Tibial nerve (tissue), 4 donors: ENCODE results near the gene MYRIP. TPM values are rescaled to one million over a fixed set of nuclear protein-coding genes. Genes with fewer than 3 reads are reported as not detected.

Source experiments
- DNase-seq, 2 donors: peaks; one replicate each; pipeline ENCODE4 v3.0.0-alpha.2; 2019; ENCODE audit warnings: low spot score in 2 of 2
- H3K27ac ChIP-seq, 4 donors: fragments of 200-600 bp; sonication (generic) in 3 of 4; one replicate each; pipeline ENCODE4 v1.5.1; 2017 to 2019; ENCODE audit warnings: mild to moderate bottlenecking in 1 of 4
- H3K27me3 ChIP-seq, 2 donors: fragments of 200-600 bp; sonication (generic) in 1 of 2; one replicate each; pipeline versions ENCODE4 v1.5.1 to v1.6.0; 2017 to 2019
- H3K36me3 ChIP-seq, 3 donors: fragments of 200-600 bp; sonication (generic); one replicate each; pipeline ENCODE4 v1.5.1; 2018 to 2019
- H3K4me1 ChIP-seq, 4 donors: fragments of 200-600 bp; sonication (generic) in 3 of 4; one replicate each; pipeline ENCODE4 v1.5.1; 2017 to 2019
- H3K4me3 ChIP-seq, 4 donors: fragments of 200-600 bp; sonication (generic) in 3 of 4; one replicate each; pipeline ENCODE4 v1.5.1; 2017 to 2019; ENCODE audit warnings: mild to moderate bottlenecking in 1 of 4, moderate library complexity in 1 of 4
- H3K9me3 ChIP-seq, 4 donors: fragments of 200-600 bp; sonication (generic) in 3 of 4; one replicate each; pipeline ENCODE4 v1.5.1; 2017 to 2019
- EP300 ChIP-seq, 2 donors: sonication (generic); formaldehyde crosslinking; IDR thresholded peaks; one replicate each; pipeline ENCODE4 v1.6.1; 2017; ENCODE audit warnings: antibody characterized with exemption in 2 of 2, mild to moderate bottlenecking in 1 of 2
- POLR2A ChIP-seq, 2 donors: fragments of 450-650 bp; IDR thresholded peaks; one replicate each; pipeline ENCODE4 v1.6.1; 2017; ENCODE audit warnings: antibody characterized with exemption in 2 of 2, mild to moderate bottlenecking in 2 of 2, moderate library complexity in 2 of 2
- WGBS, 2 donors: methylation state at CpG; one replicate each; pipeline ENCODE4 v1.1.5; 2018; 5-methylcytosine and 5-hydroxymethylcytosine counted together
- total RNA-seq, 4 donors: library from RNA; depleted of rRNA; stranded (reverse); fragments of >200 nt; gene quantifications; one replicate each; pipeline ENCODE4 v1.1.0, GENCODE V29; 2016
- TF ChIP-seq, protein P1 (sequence below), 5 experiments: fragments of 200-600 bp in 3 of 5; fragments of 450-650 bp in 2 of 5; sonication (generic) in 3 of 5; IDR thresholded peaks; one replicate each; pipeline ENCODE4 v1.5.1; 2016 to 2019; ENCODE audit warnings: antibody characterized with exemption in 5 of 5, mild to moderate bottlenecking in 3 of 5, moderate library complexity in 2 of 5

The MYRIP gene
- total RNA-seq, 4 donors from 2014 or later, result 2.9 to 12.0 (median 9.9) TPM

DNA sequence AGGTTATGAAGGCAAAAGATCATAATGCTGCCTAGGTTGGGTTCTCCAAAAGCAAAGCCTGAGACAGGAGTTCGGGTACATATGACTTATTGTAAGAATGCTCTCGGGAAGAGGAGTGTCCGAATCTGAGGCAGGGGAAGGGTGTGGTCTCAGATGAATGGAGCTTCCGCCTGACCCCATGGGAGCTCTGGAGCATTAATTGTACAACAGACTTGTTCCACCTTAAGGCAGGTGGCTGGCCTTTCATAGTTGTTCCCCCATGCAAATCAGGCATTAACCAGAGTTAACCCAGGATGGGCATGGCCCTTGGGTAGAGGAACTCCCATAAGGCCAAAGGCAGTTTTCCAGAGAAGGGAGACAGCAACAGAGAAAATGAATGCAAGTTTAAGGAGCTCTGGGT is 170.6 kb downstream of the MYRIP start:
- DNase-seq, result no peak
- H3K9me3 ChIP-seq, result peaks cover 0 to 3% (median 0%) of the 10 kb centered on the region in 4 donors
- no peak overlapping the region for H3K4me3 ChIP-seq
- TF ChIP-seq, protein P1, sequence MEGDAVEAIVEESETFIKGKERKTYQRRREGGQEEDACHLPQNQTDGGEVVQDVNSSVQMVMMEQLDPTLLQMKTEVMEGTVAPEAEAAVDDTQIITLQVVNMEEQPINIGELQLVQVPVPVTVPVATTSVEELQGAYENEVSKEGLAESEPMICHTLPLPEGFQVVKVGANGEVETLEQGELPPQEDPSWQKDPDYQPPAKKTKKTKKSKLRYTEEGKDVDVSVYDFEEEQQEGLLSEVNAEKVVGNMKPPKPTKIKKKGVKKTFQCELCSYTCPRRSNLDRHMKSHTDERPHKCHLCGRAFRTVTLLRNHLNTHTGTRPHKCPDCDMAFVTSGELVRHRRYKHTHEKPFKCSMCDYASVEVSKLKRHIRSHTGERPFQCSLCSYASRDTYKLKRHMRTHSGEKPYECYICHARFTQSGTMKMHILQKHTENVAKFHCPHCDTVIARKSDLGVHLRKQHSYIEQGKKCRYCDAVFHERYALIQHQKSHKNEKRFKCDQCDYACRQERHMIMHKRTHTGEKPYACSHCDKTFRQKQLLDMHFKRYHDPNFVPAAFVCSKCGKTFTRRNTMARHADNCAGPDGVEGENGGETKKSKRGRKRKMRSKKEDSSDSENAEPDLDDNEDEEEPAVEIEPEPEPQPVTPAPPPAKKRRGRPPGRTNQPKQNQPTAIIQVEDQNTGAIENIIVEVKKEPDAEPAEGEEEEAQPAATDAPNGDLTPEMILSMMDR (IDR thresholded peaks at IDR 0.05), result no peak
- TF ChIP-seq POLR2A (IDR thresholded peaks at IDR 0.05) (no peak), EP300 (IDR thresholded peaks at IDR 0.05) (no peak)
- no peaks in the 10 kb centered on the region for H3K27me3 ChIP-seq
- 48 to 67% methylated on average over 4 of the region's 4 CpGs for WGBS, 2 donors
- H3K4me1 ChIP-seq, result no peaks in the 10 kb centered on the region
- no peak overlapping the region for H3K27ac ChIP-seq
- H3K36me3 ChIP-seq, result no peaks in the 10 kb centered on the region

DNA sequence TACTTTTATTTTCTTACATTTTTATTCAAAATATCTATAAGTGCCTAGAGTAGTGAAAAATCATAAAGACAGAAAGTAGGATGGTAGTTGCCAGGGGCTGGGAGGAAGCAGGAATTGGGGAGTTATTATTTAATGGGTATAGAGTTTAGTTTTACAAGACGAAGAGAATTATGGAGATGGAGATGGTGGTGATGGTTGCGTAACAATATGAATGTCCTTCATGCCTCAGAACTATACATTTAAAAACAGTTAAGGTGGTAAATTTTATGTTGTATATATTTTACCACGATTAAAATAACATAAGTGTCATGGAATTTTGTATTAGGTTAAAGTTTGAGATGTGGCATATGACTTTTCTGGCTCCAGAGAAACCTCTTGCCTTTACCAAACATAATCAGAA is 171.4 kb downstream of the MYRIP start:
- Histone ChIP-seq H3K27me3 (no peaks in the 10 kb centered on the region), H3K27ac (no peak overlapping the region), H3K36me3 (no peaks in the 10 kb centered on the region), H3K9me3 (peaks cover 0 to 3% (median 0%) of the 10 kb centered on the region in 4 donors), H3K4me1 (no peaks in the 10 kb centered on the region), H3K4me3 (no peak overlapping the region)
- 73 to 84% methylated on average over 3 of the region's 3 CpGs for WGBS, 2 donors
- TF ChIP-seq EP300 (IDR thresholded peaks at IDR 0.05), result no peak
- no peak for TF ChIP-seq POLR2A (IDR thresholded peaks at IDR 0.05)
- TF ChIP-seq, protein P1 (IDR thresholded peaks at IDR 0.05), result no peak
- DNase-seq, result no peak

DNA sequence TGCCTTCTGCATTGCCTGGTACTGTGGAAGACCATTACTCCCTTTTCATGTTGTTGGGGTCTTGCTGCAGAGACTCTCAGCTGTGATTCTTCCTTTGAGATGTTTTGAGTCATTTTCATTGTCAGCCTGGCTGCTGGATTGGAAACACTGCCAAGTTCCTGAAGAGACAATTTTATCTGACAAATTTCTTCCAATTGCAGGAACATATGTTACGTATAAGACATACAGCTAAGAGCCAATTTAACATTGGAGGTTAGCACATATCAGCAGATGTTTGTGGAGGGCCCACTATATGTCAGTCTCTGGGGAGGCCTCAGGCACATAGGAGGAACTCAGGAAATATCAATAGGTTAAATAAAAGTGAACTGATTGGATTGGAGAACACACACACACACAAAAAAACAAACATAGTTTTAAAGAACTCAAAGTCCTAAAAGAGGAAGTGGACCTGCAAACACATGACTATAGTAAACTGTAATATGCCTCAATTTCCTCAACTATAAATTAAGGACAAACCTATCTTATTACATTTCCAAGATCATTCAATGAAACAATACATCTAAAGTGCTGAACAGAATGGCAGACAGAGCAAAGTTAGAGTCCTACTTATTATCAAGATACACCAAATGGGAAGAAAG is 172.3 kb downstream of the MYRIP start:
- Histone ChIP-seq H3K4me3 (no peak overlapping the region), H3K36me3 (no peaks in the 10 kb centered on the region), H3K27ac (no peak overlapping the region), H3K9me3 (peaks cover 0 to 5% (median 0%) of the 10 kb centered on the region in 4 donors), H3K4me1 (no peaks in the 10 kb centered on the region), H3K27me3 (no peaks in the 10 kb centered on the region)
- 67 to 83% methylated on average over 1 of the region's 1 CpG for WGBS, 2 donors
- DNase-seq, result no peak
- TF ChIP-seq, protein P1 (IDR thresholded peaks at IDR 0.05), result no peak
- TF ChIP-seq POLR2A (IDR thresholded peaks at IDR 0.05), result no peak

DNA sequence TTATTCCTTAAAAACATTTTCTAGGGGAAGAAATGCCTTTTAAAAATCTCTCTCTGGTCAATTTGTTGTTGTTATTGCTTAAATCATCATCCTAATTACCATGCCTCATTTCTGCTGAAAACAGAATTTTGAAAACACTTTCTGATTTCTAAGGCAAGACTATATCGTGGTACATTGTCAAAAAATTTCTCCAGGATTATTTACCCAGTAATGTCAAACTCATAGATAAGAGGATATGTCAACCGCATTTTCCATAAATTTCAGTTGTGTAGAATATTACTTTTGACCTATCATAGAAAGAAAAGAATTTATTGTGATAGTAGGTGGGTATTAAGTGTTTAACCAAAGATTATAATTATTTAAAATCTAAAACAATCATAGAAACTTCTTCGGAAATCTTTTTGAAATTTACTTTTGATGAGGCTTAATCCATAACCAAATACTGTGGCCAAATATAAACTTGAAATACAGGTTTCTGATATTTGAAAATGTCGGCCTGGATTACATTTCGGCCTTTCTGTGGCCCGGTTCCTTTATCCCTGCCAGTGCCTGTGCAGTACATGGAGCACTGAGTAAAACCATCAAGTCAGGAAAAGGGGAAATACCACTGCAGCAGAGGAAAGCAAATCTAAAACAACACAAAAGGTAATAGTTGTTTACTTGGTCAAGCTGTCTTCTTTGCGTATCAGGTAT is 173.4 kb downstream of the MYRIP start:
- WGBS, 2 donors, result 82 to 96% methylated on average over 7 of the region's 7 CpGs
- Histone ChIP-seq H3K27ac (no peak overlapping the region), H3K36me3 (no peaks in the 10 kb centered on the region), H3K4me3 (no peak overlapping the region), H3K4me1 (no peaks in the 10 kb centered on the region), H3K27me3 (no peaks in the 10 kb centered on the region), H3K9me3 (peaks cover 0 to 6% (median 0%) of the 10 kb centered on the region in 4 donors)
- TF ChIP-seq EP300 (IDR thresholded peaks at IDR 0.05) (no peak), POLR2A (IDR thresholded peaks at IDR 0.05) (no peak)
- TF ChIP-seq, protein P1 (IDR thresholded peaks at IDR 0.05), result no peak
- no peak for DNase-seq

DNA sequence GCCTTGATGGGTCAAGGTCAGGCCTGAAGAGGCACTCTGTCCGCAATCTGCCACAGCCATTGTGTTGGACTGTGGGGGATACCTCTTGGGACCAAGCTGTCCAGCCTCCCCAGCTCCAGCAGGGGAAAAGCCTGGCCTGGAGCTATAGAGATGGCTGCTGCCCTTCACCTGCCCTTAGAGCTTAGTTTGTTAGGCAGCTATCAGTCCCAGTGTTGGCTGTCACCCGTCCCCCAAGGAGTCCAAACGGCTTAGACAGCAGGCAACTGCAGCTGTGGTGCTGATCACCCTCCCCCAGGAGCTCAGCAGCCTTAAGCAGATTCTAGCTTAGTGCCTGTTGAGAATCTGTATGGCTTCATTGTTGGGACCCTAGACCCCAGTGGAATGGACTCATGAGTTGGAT is 180.3 kb downstream of the MYRIP start:
- DNase-seq, result no peak
- no peak overlapping the region for H3K27ac ChIP-seq
- H3K36me3 ChIP-seq, result no peaks in the 10 kb centered on the region
- TF ChIP-seq, protein P1 (IDR thresholded peaks at IDR 0.05), result no peak
- TF ChIP-seq POLR2A (IDR thresholded peaks at IDR 0.05) (no peak), EP300 (IDR thresholded peaks at IDR 0.05) (no peak)
- H3K9me3 ChIP-seq, result peaks cover 0 to 47% (median 3%) of the 10 kb centered on the region in 4 donors
- 75 to 76% methylated on average over 3 of the region's 3 CpGs for WGBS, 2 donors
- H3K4me1 ChIP-seq, result no peaks in the 10 kb centered on the region
- no peak overlapping the region for H3K4me3 ChIP-seq
- no peaks in the 10 kb centered on the region for H3K27me3 ChIP-seq
